HFFc6 (cell line): ENCODE measurements around the gene SIK2. TPM values are rescaled to one million over a fixed set of nuclear protein-coding genes. Genes with fewer than 3 reads are reported as not detected.

Experiments
- DNase-seq: peaks from one replicate; pipeline ENCODE4 v3.0.0-alpha.2; 2018
- H3K27ac Mint-ChIP-seq: 2 replicates; pipeline ENCODE4 v1.8.0; 2020; ENCODE audit warnings: mild to moderate bottlenecking, mixed read lengths
- H3K27me3 Mint-ChIP-seq: 2 replicates; pipeline ENCODE4 v1.8.0; 2021; ENCODE audit warnings: mild to moderate bottlenecking, moderate library complexity, mixed read lengths; ENCODE audit not compliant: insufficient read depth
- H3K36me3 Mint-ChIP-seq: 2 replicates; pipeline ENCODE4 v1.8.0; 2021; ENCODE audit warnings: low read depth, mixed read lengths
- H3K4me1 Mint-ChIP-seq: 2 replicates; pipeline ENCODE4 v1.8.0; 2020; ENCODE audit warnings: low read depth, mixed read lengths
- H3K4me3 Mint-ChIP-seq: 2 replicates; pipeline ENCODE4 v1.8.0; 2020; ENCODE audit warnings: mild to moderate bottlenecking, moderate library complexity, mixed read lengths
- H3K9me3 Mint-ChIP-seq: 2 replicates; pipeline ENCODE4 v1.8.0; 2020; ENCODE audit warnings: mild to moderate bottlenecking, mixed read lengths
- CTCF ChIP-seq: fragments of 200-600 bp; sonication (generic); IDR thresholded peaks from 2 replicates; pipeline ENCODE4 v1.5.0; 2021; ENCODE audit warnings: antibody characterized with exemption, mild to moderate bottlenecking
- total RNA-seq, 6 experiments: library from RNA; stranded (reverse); fragmentation: NEBNext Ultra II Directional; extraction: Animal tissue kit (Norgen Biotek cat#: 25700); gene quantifications; 2 replicates in 1 of 6; 3 replicates in 5 of 6; pipeline ENCODE4 v1.2.3, GENCODE V29; 2021

SIK2 gene
- total RNA-seq, 6 experiments from 2014 or later, result 15.4 to 25.5 (median 18.0) TPM

- DNase-seq, result no peak
- Mint-ChIP-seq H3K4me1 (peaks cover 15% of the 10 kb centered on the region), H3K27ac (no peak overlapping the region), H3K4me3 (no peak overlapping the region), H3K9me3 (no peaks in the 10 kb centered on the region), H3K36me3 (peaks cover 37% of the 10 kb centered on the region), H3K27me3 (no peaks in the 10 kb centered on the region; the same call in 1 of the 2 replicates)
- TF ChIP-seq CTCF, result no peak
Measured at GRCh38 chr11:111671383-111671782, 69.1 kb downstream of the SIK2 start.

- no peaks in the 10 kb centered on the region; the same call in 1 of the 2 replicates for H3K27me3 Mint-ChIP-seq
- no peak overlapping the region for H3K4me3 Mint-ChIP-seq
- H3K4me1 Mint-ChIP-seq, result peaks cover 29% of the 10 kb centered on the region
- H3K27ac Mint-ChIP-seq, result no peak overlapping the region
- H3K9me3 Mint-ChIP-seq, result no peaks in the 10 kb centered on the region
- no peak for TF ChIP-seq CTCF
- DNase-seq, result no peak
- H3K36me3 Mint-ChIP-seq, result peaks cover 37% of the 10 kb centered on the region
Measured at GRCh38 chr11:111672949-111673348, 70.7 kb downstream of the SIK2 start.

GRCh38 chr11:111674941-111675340 is 72.7 kb downstream of the SIK2 start:
- TF ChIP-seq CTCF, result no peak
- Mint-ChIP-seq H3K36me3 (peaks cover 37% of the 10 kb centered on the region), H3K4me3 (no peak overlapping the region), H3K27me3 (no peaks in the 10 kb centered on the region; the same call in 1 of the 2 replicates), H3K27ac (no peak overlapping the region), H3K9me3 (no peaks in the 10 kb centered on the region), H3K4me1 (peaks cover 33% of the 10 kb centered on the region)
- peak; percentile 2 for DNase-seq

- H3K27me3 Mint-ChIP-seq, result no peaks in the 10 kb centered on the region
- no peak overlapping the region for H3K27ac Mint-ChIP-seq
- peaks cover 35% of the 10 kb centered on the region for H3K4me1 Mint-ChIP-seq
- no peaks in the 10 kb centered on the region for H3K9me3 Mint-ChIP-seq
- TF ChIP-seq CTCF, result no peak
- peaks cover 37% of the 10 kb centered on the region for H3K36me3 Mint-ChIP-seq
- no peak for DNase-seq
- no peak overlapping the region for H3K4me3 Mint-ChIP-seq
Measured at GRCh38 chr11:111675891-111676290, 73.6 kb downstream of the SIK2 start.

- Mint-ChIP-seq H3K27me3 (no peaks in the 10 kb centered on the region), H3K4me1 (peaks cover 39% of the 10 kb centered on the region), H3K27ac (no peak overlapping the region), H3K36me3 (peaks cover 28% of the 10 kb centered on the region), H3K4me3 (no peak overlapping the region), H3K9me3 (no peaks in the 10 kb centered on the region)
- no peak for TF ChIP-seq CTCF
- peak; percentile 19 for DNase-seq
Measured at GRCh38 chr11:111676878-111677585, 74.8 kb downstream of the SIK2 start.
